ENCODE results near the gene EYA2. TPM values are rescaled to one million over a fixed set of nuclear protein-coding genes. Genes with fewer than 3 reads are reported as not detected.

The EYA2 gene
- total and polyA plus RNA-seq, 4 donors: 0.17 to 0.54 (median 0.23) TPM; not detected in 1

DNA sequence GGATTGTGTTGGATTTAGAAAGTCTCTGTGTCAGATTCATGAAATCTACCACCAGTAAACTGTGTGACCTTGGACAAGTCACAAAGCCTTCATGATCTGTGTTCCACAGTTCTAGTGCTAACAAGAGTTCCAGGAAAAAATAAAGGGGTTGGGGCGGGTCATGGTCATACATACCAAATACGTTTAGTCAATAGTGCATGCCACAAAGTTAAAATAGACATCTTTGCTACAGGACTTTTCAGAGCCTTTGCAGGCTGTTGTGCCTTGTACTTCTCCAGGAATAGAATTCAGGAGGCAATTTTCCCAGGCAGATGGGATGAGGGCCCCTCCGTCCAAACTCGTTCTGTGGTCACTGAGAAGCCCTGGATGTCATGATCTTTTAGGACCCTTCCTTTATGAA lies 127.2 kb downstream of the EYA2 start:
- no peaks in the 10 kb centered on the region for H3K27me3 ChIP-seq (ENCODE audit: control insufficient read depth in 4 of 4, insufficient read depth in 4 of 4, low read length in 3 of 4)
- H3K9me3 ChIP-seq (ENCODE audit: control insufficient read depth in 4 of 4, low read length in 3 of 4): no peaks in the 10 kb centered on the region
- no peaks in the 10 kb centered on the region for H3K4me1 ChIP-seq (ENCODE audit: control insufficient read depth in 4 of 4, insufficient read depth in 4 of 4, low read length in 3 of 4)
- H3K4me3 ChIP-seq (ENCODE audit: low read depth in 1 of 3, low read length in 3 of 3): no peak overlapping the region
- TF ChIP-seq CTCF (IDR thresholded peaks at IDR 0.05; ENCODE audit: low read depth, low read length, missing input control): no peak
- TF ChIP-seq FOXA1 (IDR thresholded peaks at IDR 0.05): no peak
- no peak for TF ChIP-seq RAD21 (IDR thresholded peaks at IDR 0.05)
- no peak overlapping the region for H3K9ac ChIP-seq (ENCODE audit: low read depth in 1 of 2, low read length in 2 of 2)
- H3K36me3 ChIP-seq (ENCODE audit: control insufficient read depth in 4 of 4, insufficient read depth in 3 of 4, low read depth in 1 of 4, low read length in 3 of 4): no peaks in the 10 kb centered on the region
- no peak overlapping the region for H3K27ac ChIP-seq (ENCODE audit: low read depth in 1 of 2, low read length in 2 of 2)
- DNase-seq (ENCODE audit: low spot score): no peak
- 78% methylated on average over 4 of the region's 4 CpGs for WGBS

DNA sequence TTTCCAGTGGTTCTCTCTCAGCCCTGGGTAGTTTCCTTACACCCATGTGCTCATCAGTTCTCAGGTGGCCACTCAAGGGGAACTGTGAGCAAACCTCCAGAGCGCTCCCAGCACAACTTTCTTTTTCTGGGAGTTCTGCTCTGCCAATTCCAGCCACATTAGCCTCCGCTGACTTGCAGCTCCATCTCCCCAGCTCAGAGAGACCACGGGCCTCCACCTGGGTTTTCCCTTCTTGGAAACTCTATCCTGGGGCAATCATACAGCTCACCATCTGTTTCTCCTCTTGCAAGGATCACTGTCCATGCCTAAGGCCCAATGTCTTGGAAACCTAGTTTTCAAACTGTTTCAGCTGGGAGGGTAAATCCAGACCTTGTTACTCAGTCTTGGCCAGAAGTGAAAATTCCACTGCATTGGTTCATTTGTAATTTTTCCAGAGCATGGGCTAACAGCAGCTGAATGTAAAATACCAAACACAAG lies 129.9 kb downstream of the EYA2 start:
- peaks cover 0 to 4% (median 0%) of the 10 kb centered on the region in 4 donors for H3K4me1 ChIP-seq (ENCODE audit: control insufficient read depth in 4 of 4, insufficient read depth in 4 of 4, low read length in 3 of 4)
- H3K27ac ChIP-seq (ENCODE audit: low read depth in 1 of 2, low read length in 2 of 2): no peak overlapping the region
- TF ChIP-seq, protein P1, sequence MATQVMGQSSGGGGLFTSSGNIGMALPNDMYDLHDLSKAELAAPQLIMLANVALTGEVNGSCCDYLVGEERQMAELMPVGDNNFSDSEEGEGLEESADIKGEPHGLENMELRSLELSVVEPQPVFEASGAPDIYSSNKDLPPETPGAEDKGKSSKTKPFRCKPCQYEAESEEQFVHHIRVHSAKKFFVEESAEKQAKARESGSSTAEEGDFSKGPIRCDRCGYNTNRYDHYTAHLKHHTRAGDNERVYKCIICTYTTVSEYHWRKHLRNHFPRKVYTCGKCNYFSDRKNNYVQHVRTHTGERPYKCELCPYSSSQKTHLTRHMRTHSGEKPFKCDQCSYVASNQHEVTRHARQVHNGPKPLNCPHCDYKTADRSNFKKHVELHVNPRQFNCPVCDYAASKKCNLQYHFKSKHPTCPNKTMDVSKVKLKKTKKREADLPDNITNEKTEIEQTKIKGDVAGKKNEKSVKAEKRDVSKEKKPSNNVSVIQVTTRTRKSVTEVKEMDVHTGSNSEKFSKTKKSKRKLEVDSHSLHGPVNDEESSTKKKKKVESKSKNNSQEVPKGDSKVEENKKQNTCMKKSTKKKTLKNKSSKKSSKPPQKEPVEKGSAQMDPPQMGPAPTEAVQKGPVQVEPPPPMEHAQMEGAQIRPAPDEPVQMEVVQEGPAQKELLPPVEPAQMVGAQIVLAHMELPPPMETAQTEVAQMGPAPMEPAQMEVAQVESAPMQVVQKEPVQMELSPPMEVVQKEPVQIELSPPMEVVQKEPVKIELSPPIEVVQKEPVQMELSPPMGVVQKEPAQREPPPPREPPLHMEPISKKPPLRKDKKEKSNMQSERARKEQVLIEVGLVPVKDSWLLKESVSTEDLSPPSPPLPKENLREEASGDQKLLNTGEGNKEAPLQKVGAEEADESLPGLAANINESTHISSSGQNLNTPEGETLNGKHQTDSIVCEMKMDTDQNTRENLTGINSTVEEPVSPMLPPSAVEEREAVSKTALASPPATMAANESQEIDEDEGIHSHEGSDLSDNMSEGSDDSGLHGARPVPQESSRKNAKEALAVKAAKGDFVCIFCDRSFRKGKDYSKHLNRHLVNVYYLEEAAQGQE (IDR thresholded peaks at IDR 0.05): no peak
- no peak for TF ChIP-seq RAD21 (IDR thresholded peaks at IDR 0.05)
- TF ChIP-seq, protein P2, sequence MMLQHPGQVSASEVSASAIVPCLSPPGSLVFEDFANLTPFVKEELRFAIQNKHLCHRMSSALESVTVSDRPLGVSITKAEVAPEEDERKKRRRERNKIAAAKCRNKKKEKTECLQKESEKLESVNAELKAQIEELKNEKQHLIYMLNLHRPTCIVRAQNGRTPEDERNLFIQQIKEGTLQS (IDR thresholded peaks at IDR 0.05): no peak
- TF ChIP-seq CTCF (IDR thresholded peaks at IDR 0.05; ENCODE audit: low read depth, low read length, missing input control): no peak
- TF ChIP-seq TAF1 (conservative IDR thresholded peaks at IDR 0.05): no peak
- no peak for TF ChIP-seq NR2F2 (IDR thresholded peaks at IDR 0.05)
- no peak for TF ChIP-seq GABPA (IDR thresholded peaks at IDR 0.05 in 1 of 2, conservative IDR thresholded peaks at IDR 0.05 in 1 of 2)
- TF ChIP-seq MAX (IDR thresholded peaks at IDR 0.05): no peak
- no peak for TF ChIP-seq JUND (IDR thresholded peaks at IDR 0.05)
- TF ChIP-seq, protein P3, sequence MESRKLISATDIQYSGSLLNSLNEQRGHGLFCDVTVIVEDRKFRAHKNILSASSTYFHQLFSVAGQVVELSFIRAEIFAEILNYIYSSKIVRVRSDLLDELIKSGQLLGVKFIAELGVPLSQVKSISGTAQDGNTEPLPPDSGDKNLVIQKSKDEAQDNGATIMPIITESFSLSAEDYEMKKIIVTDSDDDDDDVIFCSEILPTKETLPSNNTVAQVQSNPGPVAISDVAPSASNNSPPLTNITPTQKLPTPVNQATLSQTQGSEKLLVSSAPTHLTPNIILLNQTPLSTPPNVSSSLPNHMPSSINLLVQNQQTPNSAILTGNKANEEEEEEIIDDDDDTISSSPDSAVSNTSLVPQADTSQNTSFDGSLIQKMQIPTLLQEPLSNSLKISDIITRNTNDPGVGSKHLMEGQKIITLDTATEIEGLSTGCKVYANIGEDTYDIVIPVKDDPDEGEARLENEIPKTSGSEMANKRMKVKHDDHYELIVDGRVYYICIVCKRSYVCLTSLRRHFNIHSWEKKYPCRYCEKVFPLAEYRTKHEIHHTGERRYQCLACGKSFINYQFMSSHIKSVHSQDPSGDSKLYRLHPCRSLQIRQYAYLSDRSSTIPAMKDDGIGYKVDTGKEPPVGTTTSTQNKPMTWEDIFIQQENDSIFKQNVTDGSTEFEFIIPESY (IDR thresholded peaks at IDR 0.05): no peak
- TF ChIP-seq SP1 (IDR thresholded peaks at IDR 0.05): no peak
- peaks cover 0 to 9% (median 5%) of the 10 kb centered on the region in 4 donors for H3K9me3 ChIP-seq (ENCODE audit: control insufficient read depth in 4 of 4, low read length in 3 of 4)
- no peak overlapping the region for H3K4me3 ChIP-seq (ENCODE audit: low read depth in 1 of 3, low read length in 3 of 3)
- 82% methylated on average over 3 of the region's 3 CpGs for WGBS
- H3K9ac ChIP-seq (ENCODE audit: low read depth in 1 of 2, low read length in 2 of 2): no peak overlapping the region
- H3K27me3 ChIP-seq (ENCODE audit: control insufficient read depth in 4 of 4, insufficient read depth in 4 of 4, low read length in 3 of 4): no peaks in the 10 kb centered on the region
- H3K36me3 ChIP-seq (ENCODE audit: control insufficient read depth in 4 of 4, insufficient read depth in 3 of 4, low read depth in 1 of 4, low read length in 3 of 4): peaks cover 0 to 2% (median 0%) of the 10 kb centered on the region in 4 donors
- DNase-seq (ENCODE audit: low spot score): no peak
